Activated CD4-positive, alpha-beta T cell treated with anti-CD3 and anti-CD28 coated beads, Interleukin-2, Interleukin-6, amounts not matched to agents 100 ng/mL and 50 ng/mL, durations not matched to agents 16 hours and 8 hours (primary cell): Measurements from ENCODE around the gene FAM118A.
"Not testable (repeated sequence)": the region's sequence is repeated elsewhere in the genome, so short reads cannot be mapped to it uniquely, and the experiment has no call there.

Experiments used
- DNase-seq: peaks from one replicate; pipeline ENCODE4 v3.0.0-alpha.2; 2020

The FAM118A gene

GRCh38 chr22:45332001-45332400, 22.3 kb downstream of the FAM118A start:
- no peak for DNase-seq

DNA sequence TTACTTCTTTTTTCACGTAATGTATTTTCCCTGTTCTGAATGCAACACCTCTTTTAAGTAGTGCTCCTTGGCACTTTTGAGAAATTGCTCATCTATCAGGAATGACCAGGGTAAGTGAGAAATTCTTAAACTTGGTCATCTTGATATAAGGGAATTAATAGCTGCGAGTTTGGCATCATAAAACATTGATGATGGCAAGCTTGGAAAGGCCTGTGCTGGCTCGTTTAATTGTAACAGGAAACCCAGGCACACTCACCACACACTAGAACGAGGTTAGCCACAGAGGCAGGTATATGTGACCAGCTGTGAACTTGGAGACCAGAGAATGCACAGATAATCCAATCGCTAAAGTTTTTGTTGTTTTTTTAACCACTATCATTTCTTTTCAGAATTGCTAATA, 24.3 kb downstream of the FAM118A start:
- no peak for DNase-seq

DNA sequence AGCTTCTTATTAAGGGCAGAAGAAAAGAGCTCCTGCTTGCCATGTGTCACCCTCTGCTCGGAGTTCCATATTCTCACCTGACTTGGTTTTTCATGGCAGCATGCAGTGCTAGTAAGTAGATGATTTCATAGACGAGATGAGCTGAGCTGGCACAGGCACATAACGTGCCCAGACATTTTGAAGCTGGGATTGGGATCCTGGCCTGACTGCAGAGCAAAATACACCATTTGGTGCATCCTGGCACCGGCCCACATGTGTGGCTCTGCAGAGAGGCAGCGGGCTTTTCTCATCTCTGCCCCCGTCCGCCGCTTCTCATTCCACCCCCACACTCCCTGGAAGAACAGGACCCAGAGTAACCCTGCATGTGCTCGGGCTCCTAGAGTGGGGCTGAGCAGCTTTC, 24.8 kb downstream of the FAM118A start:
- DNase-seq: no peak

- DNase-seq: no peak
These were observed 25.5 kb downstream of the FAM118A start for GRCh38 chr22:45335021-45335818.

DNA sequence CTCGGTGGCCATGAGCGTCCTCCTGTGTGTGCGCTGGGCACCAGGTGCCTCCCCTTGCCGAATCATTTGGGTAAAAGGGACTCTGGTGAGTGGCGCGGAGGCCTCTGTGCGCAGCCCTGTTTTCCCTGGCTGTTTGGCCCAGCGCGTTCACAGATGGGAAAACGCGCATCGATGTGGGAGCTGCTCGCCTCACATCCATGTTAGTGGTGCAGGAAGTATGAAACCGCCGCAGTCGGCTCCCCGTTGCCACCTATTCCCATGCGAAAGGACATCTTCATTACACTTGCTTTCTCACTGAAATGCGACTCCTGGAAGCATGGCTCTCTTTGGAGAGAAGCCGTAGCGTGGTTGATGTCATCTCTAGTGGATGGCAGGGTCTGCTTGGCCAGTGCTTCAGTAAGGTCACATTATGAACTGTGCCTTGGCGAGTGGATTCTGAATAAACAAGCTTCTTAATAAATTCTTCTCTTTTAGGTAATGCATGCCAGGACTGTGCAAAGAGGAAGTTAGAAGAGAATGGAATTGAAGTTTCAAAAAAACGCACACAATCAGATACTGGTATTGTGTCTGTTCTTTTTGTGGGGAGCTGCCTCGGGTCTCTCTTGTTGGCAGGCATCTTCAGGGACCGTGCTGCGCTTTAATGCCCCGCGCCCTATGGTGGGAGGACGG, 26.3 kb downstream of the FAM118A start:
- DNase-seq: no peak

GRCh38 chr22:45336971-45337431, 27.3 kb downstream of the FAM118A start:
- no peak for DNase-seq

- DNase-seq: no peak
These were observed 27.8 kb downstream of the FAM118A start for GRCh38 chr22:45337536-45337935.

DNA sequence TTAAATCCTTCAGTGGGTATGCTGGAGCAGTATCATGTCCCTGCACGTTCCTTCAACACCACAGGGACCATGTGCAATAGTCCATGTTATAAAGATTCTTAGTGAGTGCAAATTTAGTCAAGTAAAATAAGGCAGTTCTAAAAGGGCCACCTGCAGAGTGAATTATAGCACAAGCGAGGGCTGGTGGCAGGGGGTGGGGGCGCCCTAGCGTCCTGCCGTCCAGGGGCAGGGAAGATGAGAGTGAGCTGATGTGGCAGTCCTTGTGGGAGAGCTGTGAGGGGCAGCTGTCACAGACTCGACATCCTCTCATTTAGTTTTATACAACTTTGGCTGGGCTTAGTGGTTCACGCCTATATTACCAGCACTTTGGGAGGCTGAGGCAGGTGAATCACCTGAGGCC, 29.1 kb downstream of the FAM118A start:
- no peak for DNase-seq

DNA sequence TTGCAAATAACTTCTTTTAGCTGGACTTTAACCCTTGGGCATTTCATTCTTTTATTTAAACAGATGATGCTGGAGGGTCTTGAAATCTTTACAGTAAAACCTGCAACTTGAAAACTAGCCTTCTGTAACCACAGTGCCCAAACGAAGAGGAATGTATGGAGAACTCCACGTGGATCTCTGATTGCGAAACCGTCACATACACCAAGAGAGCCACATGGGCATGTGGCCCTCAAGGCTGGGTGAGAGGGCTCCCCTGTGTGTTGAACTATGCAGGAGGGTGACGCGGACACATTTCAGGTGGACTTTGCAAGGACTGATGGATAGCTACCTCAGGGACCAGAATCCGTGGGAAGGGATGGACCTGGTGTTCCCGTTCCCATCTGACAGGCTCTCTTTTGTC, 30.6 kb downstream of the FAM118A start:
- DNase-seq: no peak

- peak; percentile 31 for DNase-seq
These were observed 31.8 kb downstream of the FAM118A start for GRCh38 chr22:45341498-45341897.

DNA sequence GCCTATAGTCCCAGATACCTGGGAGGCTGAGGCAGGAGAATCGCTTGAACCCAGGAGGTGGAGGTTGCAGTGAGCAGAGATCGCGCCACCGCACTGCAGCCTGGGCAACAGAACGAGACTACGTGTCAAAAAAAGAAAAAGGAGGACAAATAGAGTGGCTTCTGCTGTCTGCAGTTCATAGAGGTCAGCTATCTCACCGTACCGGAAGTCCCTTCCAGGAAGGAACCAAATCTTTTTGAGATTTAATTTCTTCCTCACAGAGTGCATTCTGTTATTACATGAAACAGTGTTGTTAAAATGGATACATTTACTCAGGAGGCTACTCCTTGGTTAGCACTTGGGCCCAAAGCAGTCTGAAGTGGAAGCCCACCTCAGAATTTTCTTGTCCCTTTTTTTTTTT, 33.4 kb downstream of the FAM118A start:
- no peak for DNase-seq

DNA sequence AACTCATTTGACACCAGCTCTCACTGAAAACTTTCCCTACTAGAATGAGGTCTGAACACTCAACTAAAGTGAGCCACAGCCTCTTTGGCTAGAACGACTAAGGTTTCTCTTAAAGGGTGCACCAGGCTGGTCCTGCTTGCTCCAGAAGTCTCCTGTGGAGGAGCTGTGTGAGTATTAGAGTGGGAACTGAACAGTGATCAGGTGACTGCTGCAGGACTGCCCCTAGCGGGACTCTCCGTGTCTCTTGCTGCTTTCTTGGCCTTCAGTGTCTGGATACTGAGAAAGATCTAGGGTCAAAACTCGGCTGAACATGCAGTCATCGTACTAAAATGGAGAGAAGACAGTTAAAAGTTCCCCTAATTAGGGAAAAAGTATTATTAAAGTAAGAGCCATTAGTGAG, 34.6 kb downstream of the FAM118A start:
- no peak for DNase-seq

DNA sequence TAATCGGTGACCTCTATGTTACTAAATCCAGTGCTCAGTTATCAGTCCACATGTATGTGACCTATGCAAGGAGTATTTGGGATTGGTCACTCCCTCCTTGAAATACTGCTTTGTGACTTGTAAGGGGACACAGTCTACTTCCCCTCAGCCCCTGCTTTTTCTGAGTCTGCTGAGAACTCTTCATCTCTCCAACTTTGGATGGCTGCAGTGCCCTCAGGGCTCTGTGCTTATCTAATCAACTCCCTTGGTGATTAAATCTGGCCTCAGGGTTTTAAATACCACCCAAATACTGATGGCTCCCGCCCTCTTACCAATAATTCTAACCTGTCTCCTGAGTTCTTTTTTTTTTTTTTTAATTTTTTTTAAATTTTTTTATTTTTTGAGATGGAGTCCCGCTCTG, 40.2 kb downstream of the FAM118A start:
- no peak for DNase-seq

GRCh38 chr22:45351956-45352355, 42.2 kb downstream of the FAM118A start:
- no peak for DNase-seq

DNA sequence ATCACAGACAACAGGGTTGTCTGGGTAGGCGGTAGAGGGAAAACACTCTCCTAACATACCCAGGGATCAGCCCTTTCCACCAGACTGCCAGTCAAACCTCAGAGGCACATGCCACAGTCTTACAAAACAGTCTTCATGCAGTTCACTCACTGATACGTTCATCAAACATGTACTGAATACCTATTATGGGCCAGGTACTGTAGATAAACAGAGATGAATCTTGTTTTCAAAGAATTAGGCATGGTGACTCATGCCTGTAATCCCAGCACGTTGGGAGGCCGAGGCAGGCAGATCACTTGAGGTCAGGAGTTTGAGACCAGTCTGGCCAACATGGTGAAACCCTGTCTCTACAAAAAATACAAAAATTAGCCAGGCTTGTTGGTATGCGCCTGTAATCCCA, 43.0 kb downstream of the FAM118A start:
- not testable (repeated sequence) for DNase-seq

GRCh38 chr22:45353786-45354185, 44.1 kb downstream of the FAM118A start:
- no peak for DNase-seq

DNA sequence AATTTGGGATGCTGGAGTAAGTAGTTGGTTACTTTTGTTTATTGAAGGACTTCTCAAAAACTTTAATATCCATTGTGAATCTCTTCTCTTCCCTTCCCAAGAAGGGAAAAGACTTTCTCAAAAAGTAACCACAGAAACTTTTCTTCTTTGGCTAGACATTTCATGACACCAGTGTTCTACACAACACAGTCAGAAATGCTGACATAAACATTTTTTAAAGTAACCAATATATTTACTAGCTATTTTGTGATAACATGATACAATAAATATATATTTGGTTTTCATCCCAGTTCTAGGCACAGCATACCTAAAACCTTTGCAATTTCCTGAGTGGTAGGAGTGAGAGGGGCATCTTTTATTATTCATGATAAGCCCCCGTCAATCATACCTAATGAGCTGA, 47.8 kb downstream of the FAM118A start:
- no peak for DNase-seq

GRCh38 chr22:45358127-45358526, 48.4 kb downstream of the FAM118A start:
- no peak for DNase-seq

- DNase-seq: no peak
These were observed 49.9 kb downstream of the FAM118A start for GRCh38 chr22:45359627-45360026.

DNA sequence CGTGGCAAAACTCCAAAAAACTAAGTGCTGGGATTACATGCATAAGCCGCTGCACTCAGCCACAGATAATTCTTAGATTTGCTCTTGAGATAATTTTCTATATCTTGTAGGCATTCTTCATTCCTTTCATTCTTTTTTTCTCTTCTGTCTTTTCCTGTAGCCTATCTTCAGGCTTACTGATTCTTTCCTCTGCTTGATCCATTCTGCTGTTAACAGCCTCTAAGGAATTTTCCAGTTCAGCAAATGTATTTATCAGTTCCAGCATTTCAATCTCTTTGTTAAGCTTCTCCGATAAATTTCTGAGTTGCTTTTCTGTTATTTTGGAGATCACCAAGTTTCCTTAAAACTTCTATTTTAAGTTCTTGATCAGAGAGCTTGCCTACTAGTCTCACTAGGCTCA, 57.0 kb downstream of the FAM118A start:
- DNase-seq: no peak

DNA sequence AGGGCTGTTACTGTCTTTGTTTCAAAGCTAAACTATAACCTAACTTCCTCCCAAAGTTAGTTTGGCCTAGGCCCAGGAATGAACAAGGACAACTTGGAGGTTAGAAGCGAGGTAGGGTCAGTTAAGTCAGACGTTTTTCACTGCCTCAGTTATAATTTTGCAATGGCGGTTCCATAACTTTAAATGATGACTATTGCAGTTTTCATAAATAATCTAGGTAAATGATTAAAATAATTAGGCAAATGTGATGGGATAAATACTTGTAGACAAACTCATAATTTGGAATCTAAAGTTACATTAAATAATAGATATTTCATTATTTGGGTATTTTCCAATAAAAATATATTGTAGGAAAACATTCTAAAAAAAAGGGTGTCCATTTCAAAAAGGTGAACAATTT, 63.9 kb downstream of the FAM118A start:
- DNase-seq: not testable (repeated sequence)

DNA sequence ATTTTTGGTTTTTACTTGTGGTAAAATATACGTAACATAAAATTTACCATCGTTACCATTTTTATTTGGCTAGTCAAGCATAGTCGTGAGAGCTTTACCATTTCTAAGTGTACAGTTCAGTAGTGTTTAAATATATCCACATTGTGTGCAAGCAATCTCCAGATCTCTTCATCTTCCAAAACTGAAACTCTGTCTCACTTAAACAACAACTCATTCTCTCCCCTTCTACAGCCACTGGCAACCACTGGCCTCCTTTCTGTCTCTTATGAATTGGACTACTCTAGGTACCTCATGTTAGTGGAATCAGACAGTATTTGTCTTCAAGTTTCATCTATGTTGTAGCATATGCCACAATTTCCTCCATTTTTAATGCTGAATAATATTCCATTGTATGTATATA, 66.3 kb downstream of the FAM118A start:
- no peak for DNase-seq

DNA sequence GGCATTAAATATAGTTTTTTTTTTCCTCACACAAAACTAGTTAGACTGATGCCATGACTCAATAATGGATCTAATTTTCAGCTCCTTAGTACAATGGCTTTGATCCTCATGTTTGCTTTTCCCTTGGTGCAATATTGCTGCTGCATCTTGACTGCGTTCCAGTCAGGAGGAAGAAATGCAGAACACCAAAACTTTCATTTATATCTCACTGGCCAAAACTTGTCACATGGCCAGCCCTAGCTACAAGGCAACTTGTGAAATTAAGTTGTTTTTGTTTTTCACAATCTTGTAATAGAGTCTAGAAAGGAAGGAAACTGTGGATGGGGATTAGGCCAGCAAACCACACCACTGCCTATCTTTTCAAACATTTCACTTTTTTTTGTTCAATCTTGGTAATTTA, 67.0 kb downstream of the FAM118A start:
- DNase-seq: no peak

DNA sequence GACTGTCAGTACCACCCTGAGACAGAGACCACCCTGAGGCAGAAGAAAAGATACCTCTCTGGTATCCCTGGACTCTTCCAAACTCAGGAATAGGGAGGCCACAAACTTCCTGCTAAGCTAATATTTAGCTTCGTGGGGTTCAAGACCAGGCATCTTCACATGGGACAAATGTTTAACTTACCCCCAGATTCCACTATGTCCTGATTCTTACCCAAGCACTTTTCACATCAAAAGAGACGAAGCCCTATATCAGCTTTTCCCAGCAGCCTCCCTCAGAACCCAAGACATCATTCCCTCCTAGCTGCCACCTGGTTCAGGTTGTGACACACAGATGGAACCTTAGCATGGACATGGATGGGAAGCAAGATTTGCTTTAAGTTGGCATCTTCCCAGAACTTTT, 71.6 kb downstream of the FAM118A start:
- DNase-seq: no peak

- no peak for DNase-seq
These were observed 79.8 kb downstream of the FAM118A start for GRCh38 chr22:45389546-45389945.
